ENCODE data around the gene RMP24.
"Not testable (repeated sequence)": the region's sequence is repeated elsewhere in the genome, so short reads cannot be mapped to it uniquely, and the experiment has no call there.

RMP24 gene

DNA sequence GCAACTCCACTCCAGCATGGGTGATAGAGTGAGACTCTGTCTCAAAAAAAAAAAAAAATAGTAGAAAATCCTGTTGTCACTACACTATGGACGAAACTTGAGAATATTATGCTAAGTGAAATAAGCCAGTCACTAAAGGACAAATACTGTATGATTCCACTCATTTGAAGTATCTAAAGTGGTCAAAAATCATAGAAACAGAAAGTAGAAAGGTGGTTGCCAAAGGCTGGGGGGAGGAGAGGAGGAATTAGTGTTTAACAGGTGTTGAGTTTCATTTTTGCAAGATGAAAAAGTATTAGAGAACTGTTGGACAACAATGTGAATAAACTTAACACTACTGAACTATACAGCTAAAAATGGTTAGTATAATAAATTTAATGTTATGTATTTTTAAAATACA is 18.8 kb upstream of the RMP24 start:
- Histone ChIP-seq H3K4me3 (no peak overlapping the region), H3K27ac (no peak overlapping the region), H3K27me3 (ENCODE audit: insufficient read depth in 3 of 3, low read length in 2 of 3) (peaks cover 0 to 12% (median 0%) of the 10 kb centered on the region in 3 donors), H3K4me1 (no peaks in the 10 kb centered on the region), H3K36me3 (ENCODE audit: insufficient read depth in 1 of 2, low read depth in 1 of 2) (no peaks in the 10 kb centered on the region), H3K9me3 (no peaks in the 10 kb centered on the region)
- ATAC-seq (no peak), DNase-seq (no peak)
- 77 to 89% (median 86%) methylated on average over 1 of the region's 1 CpG for WGBS, 3 donors
- TF ChIP-seq, protein P1, sequence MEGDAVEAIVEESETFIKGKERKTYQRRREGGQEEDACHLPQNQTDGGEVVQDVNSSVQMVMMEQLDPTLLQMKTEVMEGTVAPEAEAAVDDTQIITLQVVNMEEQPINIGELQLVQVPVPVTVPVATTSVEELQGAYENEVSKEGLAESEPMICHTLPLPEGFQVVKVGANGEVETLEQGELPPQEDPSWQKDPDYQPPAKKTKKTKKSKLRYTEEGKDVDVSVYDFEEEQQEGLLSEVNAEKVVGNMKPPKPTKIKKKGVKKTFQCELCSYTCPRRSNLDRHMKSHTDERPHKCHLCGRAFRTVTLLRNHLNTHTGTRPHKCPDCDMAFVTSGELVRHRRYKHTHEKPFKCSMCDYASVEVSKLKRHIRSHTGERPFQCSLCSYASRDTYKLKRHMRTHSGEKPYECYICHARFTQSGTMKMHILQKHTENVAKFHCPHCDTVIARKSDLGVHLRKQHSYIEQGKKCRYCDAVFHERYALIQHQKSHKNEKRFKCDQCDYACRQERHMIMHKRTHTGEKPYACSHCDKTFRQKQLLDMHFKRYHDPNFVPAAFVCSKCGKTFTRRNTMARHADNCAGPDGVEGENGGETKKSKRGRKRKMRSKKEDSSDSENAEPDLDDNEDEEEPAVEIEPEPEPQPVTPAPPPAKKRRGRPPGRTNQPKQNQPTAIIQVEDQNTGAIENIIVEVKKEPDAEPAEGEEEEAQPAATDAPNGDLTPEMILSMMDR (IDR thresholded peaks at IDR 0.05): no peak
- intact Hi-C loops (cut with DNase I): loop anchor here (5.0 to 10.0 kb wide), 3 partner anchors 369 to 569 kb away; partner anchors contain the start of gene GALNT1 (in 1 of the 2)

DNA sequence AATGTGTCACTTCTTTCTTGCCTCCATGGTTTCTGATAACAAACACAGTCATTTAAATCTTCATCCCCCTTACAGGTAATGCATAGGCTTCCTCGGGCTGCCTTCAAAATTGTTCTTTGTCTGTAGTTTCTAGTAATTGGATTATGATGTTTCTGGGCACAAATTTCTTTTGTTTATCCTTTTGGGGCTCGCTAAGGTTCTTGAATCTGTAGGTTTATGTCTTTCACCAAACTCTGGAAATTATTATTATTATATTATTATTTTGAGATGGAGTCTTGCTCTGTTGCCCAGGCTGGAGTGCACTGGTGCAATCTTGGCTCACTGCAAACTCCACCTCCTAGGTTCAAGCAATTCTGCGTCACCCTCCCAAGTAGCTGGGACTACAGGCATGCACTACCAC is 16.3 kb upstream of the RMP24 start:
- TF ChIP-seq, protein P1 (IDR thresholded peaks at IDR 0.05): no peak

DNA sequence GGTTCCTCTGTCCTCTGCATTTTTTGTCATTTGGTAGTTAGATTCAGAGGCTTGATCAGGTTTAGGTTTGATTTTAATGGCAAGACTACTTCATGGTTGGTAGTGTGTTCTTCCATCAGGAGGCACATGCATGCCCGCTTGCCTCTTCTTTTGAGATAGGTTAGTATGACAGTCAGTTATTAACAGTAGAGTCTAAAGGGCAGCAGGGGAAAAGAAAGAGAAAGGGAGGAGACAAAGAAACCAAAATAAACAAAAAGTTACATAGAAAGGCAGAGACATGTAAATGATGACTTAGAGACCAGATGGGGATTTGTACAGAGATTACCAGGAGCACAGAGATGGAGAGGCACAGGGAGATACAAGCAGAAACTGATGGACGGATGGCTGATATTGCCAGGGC is 10.2 kb upstream of the RMP24 start:
- 87 to 90% (median 89%) methylated on average over 2 of the region's 2 CpGs for WGBS, 3 donors

More for the DNA sequence above, 16.3 kb upstream of the RMP24 start:
- intact Hi-C loops (cut with DNase I): loop anchor here (10.0 kb wide), 2 partner anchors 371 to 571 kb away; partner anchors contain the start of gene GALNT1 (in 1 of the 2)
- 84 to 86% (median 85%) methylated on average over 3 of the region's 3 CpGs for WGBS, 3 donors
- Histone ChIP-seq H3K27me3 (ENCODE audit: insufficient read depth in 3 of 3, low read length in 2 of 3) (peaks cover 0 to 16% (median 0%) of the 10 kb centered on the region in 3 donors), H3K4me1 (no peaks in the 10 kb centered on the region), H3K27ac (no peak overlapping the region), H3K9me3 (no peaks in the 10 kb centered on the region), H3K4me3 (no peak overlapping the region), H3K36me3 (ENCODE audit: insufficient read depth in 1 of 2, low read depth in 1 of 2) (no peaks in the 10 kb centered on the region)
- DNase-seq (no peak), ATAC-seq (no peak)

DNA sequence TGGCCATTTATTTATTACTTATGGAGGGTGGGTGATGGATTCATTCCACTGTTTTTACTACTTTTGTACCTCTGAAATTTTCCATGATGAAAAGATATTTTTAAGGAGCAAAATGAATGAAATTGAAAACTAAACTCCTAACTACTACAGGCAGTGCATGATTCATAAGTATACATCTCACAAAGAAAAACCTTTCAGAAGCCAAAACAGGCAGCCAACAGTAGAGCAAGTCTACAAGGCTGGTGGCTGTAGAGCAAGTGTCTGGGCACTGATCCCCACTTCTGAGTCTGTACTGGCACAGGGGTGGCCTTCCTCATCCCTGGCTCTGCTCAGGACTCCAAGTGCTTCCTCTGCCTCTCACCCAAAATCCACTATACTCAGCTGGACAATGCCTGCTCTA is 8.2 kb upstream of the RMP24 start:
- Histone ChIP-seq H3K9me3 (no peaks in the 10 kb centered on the region), H3K27me3 (ENCODE audit: insufficient read depth in 3 of 3, low read length in 2 of 3) (peaks cover 0 to 4% (median 0%) of the 10 kb centered on the region in 3 donors), H3K27ac (no peak overlapping the region), H3K4me3 (no peak overlapping the region), H3K36me3 (ENCODE audit: insufficient read depth in 1 of 2, low read depth in 1 of 2) (no peaks in the 10 kb centered on the region), H3K4me1 (no peaks in the 10 kb centered on the region)
- DNase-seq (no peak), ATAC-seq (no peak)
- intact Hi-C loops (cut with DNase I): no loop called here
- TF ChIP-seq, protein P1 (IDR thresholded peaks at IDR 0.05): no peak

More for the DNA sequence above, 10.2 kb upstream of the RMP24 start:
- Histone ChIP-seq H3K4me1 (no peaks in the 10 kb centered on the region), H3K4me3 (no peak overlapping the region), H3K36me3 (ENCODE audit: insufficient read depth in 1 of 2, low read depth in 1 of 2) (no peaks in the 10 kb centered on the region), H3K27me3 (ENCODE audit: insufficient read depth in 3 of 3, low read length in 2 of 3) (peaks cover 0 to 4% (median 0%) of the 10 kb centered on the region in 3 donors), H3K27ac (no peak overlapping the region), H3K9me3 (no peaks in the 10 kb centered on the region)
- TF ChIP-seq, protein P1 (IDR thresholded peaks at IDR 0.05): no peak
- intact Hi-C loops (cut with DNase I): no loop called here
- no peak for ATAC-seq
- no peak for DNase-seq

DNA sequence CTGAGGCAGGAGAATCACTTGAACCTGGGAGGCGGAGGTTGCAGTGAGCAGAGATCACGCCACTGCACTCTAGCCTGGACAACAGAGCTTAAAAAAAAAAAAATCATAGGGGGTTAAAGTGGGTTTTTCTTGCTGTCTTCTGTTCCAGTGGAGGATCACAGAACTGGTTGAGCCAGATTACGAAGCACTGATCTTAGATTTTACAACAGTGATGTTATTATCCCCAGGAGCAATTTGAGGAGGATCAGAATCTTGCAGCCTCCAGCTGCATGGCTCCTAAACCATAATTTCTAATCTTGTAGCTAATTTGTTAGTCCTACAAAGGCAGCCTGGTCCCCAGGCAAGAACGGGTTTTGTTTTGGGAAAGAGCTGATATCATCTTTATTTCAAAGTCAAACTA is 4.6 kb upstream of the RMP24 start:
- DNase-seq; H3K36me3 ChIP-seq (ENCODE audit: insufficient read depth in 1 of 2, low read depth in 1 of 2); intact Hi-C loops (cut with DNase I); H3K27ac ChIP-seq; ATAC-seq; H3K27me3 ChIP-seq (ENCODE audit: insufficient read depth in 3 of 3, low read length in 2 of 3); H3K4me1 ChIP-seq; H3K9me3 ChIP-seq; H3K4me3 ChIP-seq: not testable (repeated sequence)
- 82 to 85% (median 84%) methylated on average over 4 of the region's 4 CpGs for WGBS, 3 donors
